GM23338 (cell line): Measurements from ENCODE around the gene GRID2. TPM values are rescaled to one million over a fixed set of nuclear protein-coding genes. Genes with fewer than 3 reads are reported as not detected.
A peak's percentile ranks its signal among the peaks of the same experiment; 100 is the strongest.

Source experiments
- ATAC-seq: fragments of 200-7000 bp; cut with Tn5 transposase; 3 replicates; pipeline ENCODE4 v1.9.1; 2020
- DNase-seq: peaks from one replicate; pipeline ENCODE4 v3.0.0-alpha.2; 2015; ENCODE audit warnings: low spot score
- H2AFZ ChIP-seq: fragments of 200-600 bp; sonication (generic); 2 replicates; pipeline ENCODE4 v1.8.0; 2016; ENCODE audit warnings: antibody characterized with exemption, mild to moderate bottlenecking, moderate library complexity
- H3F3A ChIP-seq: fragments of 200-600 bp; sonication (generic); replicated peaks from 2 replicates; pipeline ENCODE4 v1.8.0; 2017; ENCODE audit warnings: antibody characterized with exemption, mixed run types, low read depth
- H3K27ac ChIP-seq: fragments of 200-600 bp; sonication (generic); 2 replicates; pipeline ENCODE4 v1.6.1; 2016; ENCODE audit warnings: low read depth
- H3K27me3 ChIP-seq: fragments of 200-600 bp; sonication (generic); 2 replicates; pipeline ENCODE4 v1.8.0; 2016; ENCODE audit warnings: mild to moderate bottlenecking, mixed run types, moderate library complexity; ENCODE audit not compliant: insufficient read depth
- H3K36me3 ChIP-seq: fragments of 200-600 bp; sonication (generic); 2 replicates; pipeline ENCODE4 v1.8.0; 2016; ENCODE audit warnings: mild to moderate bottlenecking; ENCODE audit not compliant: insufficient read depth
- H3K4me1 ChIP-seq: fragments of 200-600 bp; sonication (generic); 2 replicates; pipeline ENCODE4 v1.8.0; 2016; ENCODE audit warnings: mild to moderate bottlenecking, moderate library complexity; ENCODE audit not compliant: insufficient read depth
- H3K4me2 ChIP-seq: fragments of 200-600 bp; sonication (generic); 2 replicates; pipeline ENCODE4 v1.7.1; 2017; ENCODE audit warnings: mixed run types
- H3K4me3 ChIP-seq: fragments of 200-600 bp; sonication (generic); 2 replicates; pipeline ENCODE4 v1.6.1; 2016; ENCODE audit warnings: mixed run types
- H3K79me2 ChIP-seq: fragments of 200-600 bp; sonication (generic); replicated peaks from 2 replicates; pipeline ENCODE4 v1.8.0; 2017; ENCODE audit warnings: mild to moderate bottlenecking; ENCODE audit not compliant: insufficient read depth
- H3K9me2 ChIP-seq: fragments of 200-600 bp; sonication (generic); 2 replicates; pipeline ENCODE4 v1.8.0; 2017; ENCODE audit not compliant: insufficient read depth
- H4K20me1 ChIP-seq: fragments of 200-600 bp; sonication (generic); replicated peaks from 2 replicates; pipeline ENCODE4 v1.8.0; 2017; ENCODE audit warnings: mild to moderate bottlenecking; ENCODE audit not compliant: insufficient read depth
- H3K27ac Mint-ChIP-seq: 2 replicates; pipeline ENCODE4 v1.8.0; 2020; ENCODE audit warnings: inconsistent platforms, mild to moderate bottlenecking, moderate library complexity, mixed read lengths
- H3K27me3 Mint-ChIP-seq: 3 replicates; pipeline ENCODE4 v1.8.0; 2022; ENCODE audit warnings: low read depth, mild to moderate bottlenecking, moderate library complexity, mixed read lengths, inconsistent platforms; ENCODE audit not compliant: insufficient read depth, poor library complexity
- H3K36me3 Mint-ChIP-seq: 3 replicates; pipeline ENCODE4 v1.8.0; 2021; ENCODE audit warnings: low read depth, mild to moderate bottlenecking, inconsistent platforms, moderate library complexity, mixed read lengths
- H3K4me1 Mint-ChIP-seq: 3 replicates; pipeline ENCODE4 v1.8.0; 2020; ENCODE audit warnings: mild to moderate bottlenecking, inconsistent platforms, mixed read lengths
- H3K4me3 Mint-ChIP-seq: 3 replicates; pipeline ENCODE4 v1.8.0; 2021; ENCODE audit warnings: moderate library complexity, mild to moderate bottlenecking, inconsistent platforms, mixed read lengths
- H3K9me3 Mint-ChIP-seq: 3 replicates; pipeline ENCODE4 v1.8.0; 2020; ENCODE audit warnings: moderate library complexity, mild to moderate bottlenecking, inconsistent platforms, mixed read lengths
- CREB1 ChIP-seq: fragments of 250-450 bp; sonication (Bioruptor Pico); IDR thresholded peaks from 2 replicates; pipeline ENCODE4 v1.5.0; 2020; ENCODE audit warnings: low read depth, mild to moderate bottlenecking, moderate library complexity
- CTCF ChIP-seq, 2 experiments: fragments of 200-600 bp in 1 of 2; sonication (generic) in 1 of 2; conservative IDR thresholded peaks; 2 replicates each; pipeline versions ENCODE4 v1.5.1 to v1.6.1; 2016 to 2017; ENCODE audit warnings: antibody characterized with exemption in 2 of 2, low read depth in 2 of 2, mild to moderate bottlenecking in 2 of 2, moderate library complexity in 1 of 2
- EZH2phosphoT487 ChIP-seq: fragments of 200-600 bp; sonication (generic); IDR thresholded peaks from one replicate; pipeline ENCODE4 v1.8.1; 2018; ENCODE audit warnings: antibody characterized with exemption; ENCODE audit not compliant: unreplicated experiment
- JUNB ChIP-seq: IDR thresholded peaks from one replicate; pipeline ENCODE4 v1.6.1; 2016; ENCODE audit warnings: antibody characterized with exemption; ENCODE audit not compliant: unreplicated experiment
- NANOG ChIP-seq: IDR thresholded peaks from 2 replicates; pipeline ENCODE4 v1.6.1; 2016; ENCODE audit warnings: antibody characterized with exemption, borderline replicate concordance
- POLR2AphosphoS5 ChIP-seq: IDR thresholded peaks from 2 replicates; pipeline ENCODE4 v1.6.1; 2016; ENCODE audit warnings: antibody characterized with exemption, low read depth
- REST ChIP-seq: IDR thresholded peaks from one replicate; pipeline ENCODE4 v1.6.1; 2018; ENCODE audit warnings: antibody characterized with exemption; ENCODE audit not compliant: unreplicated experiment
- STAT1 ChIP-seq: IDR thresholded peaks from one replicate; pipeline ENCODE4 v1.6.1; 2016; ENCODE audit warnings: antibody characterized with exemption; ENCODE audit not compliant: unreplicated experiment
- ZNF114 ChIP-seq: fragments of 250-450 bp; sonication (Bioruptor Pico); IDR thresholded peaks from 2 replicates; pipeline ENCODE4 v1.5.0; 2020; ENCODE audit warnings: mild to moderate bottlenecking, moderate library complexity
- ZNF331 ChIP-seq: fragments of 250-450 bp; sonication (Bioruptor Pico); IDR thresholded peaks from 2 replicates; pipeline ENCODE4 v1.5.0; 2020; ENCODE audit warnings: low read depth, mild to moderate bottlenecking, moderate library complexity
- polyA plus RNA-seq: library from polyadenylated mRNA; unstranded; fragments of >200 nt; fragmentation: Nextera tagmentation; extraction: Ambion mirVana; gene quantifications from 2 replicates; pipeline ENCODE4 v1.2.1, GENCODE V29; 2016
- total RNA-seq: library from RNA; depleted of rRNA; stranded (reverse); fragments of >200 nt; shearing (Covaris generic); gene quantifications from 2 replicates; pipeline ENCODE4 v1.2.3, GENCODE V29; 2014
- TF ChIP-seq, protein P1 (sequence below): IDR thresholded peaks from 2 replicates; pipeline ENCODE4 v1.6.1; 2016; ENCODE audit warnings: antibody characterized with exemption

The GRID2 gene
- total and polyA plus RNA-seq, 2 experiments from 2014 or later: 19.9 to 65.4 TPM

DNA sequence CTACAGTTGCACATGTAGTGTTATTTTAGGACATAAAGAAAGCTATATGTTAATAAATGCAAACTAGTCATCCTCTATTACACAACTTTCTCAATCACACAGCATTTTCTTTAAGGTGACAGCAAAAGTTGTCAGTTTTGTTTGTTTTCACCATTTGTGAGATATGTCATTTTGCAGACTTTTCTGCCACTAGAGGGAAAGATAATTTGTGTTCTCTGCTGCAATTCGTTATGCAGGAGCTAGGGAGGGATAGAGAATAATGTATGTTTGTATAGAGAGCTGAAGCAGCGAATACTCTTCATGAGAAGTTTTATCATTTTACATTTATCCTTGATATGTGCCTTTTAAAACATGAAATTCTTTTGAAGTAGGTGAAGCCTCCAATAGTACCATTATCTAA lies 854.2 kb downstream of the GRID2 start:
- no peak overlapping the region for H3K4me3 ChIP-seq
- no peaks in the 10 kb centered on the region for H3K27me3 Mint-ChIP-seq
- no peaks in the 10 kb centered on the region for H3F3A ChIP-seq
- no peaks in the 10 kb centered on the region for H3K9me2 ChIP-seq
- no peak overlapping the region for H3K27ac ChIP-seq
- H3K36me3 Mint-ChIP-seq: no peaks in the 10 kb centered on the region
- DNase-seq: peak; percentile 53
- H3K4me1 ChIP-seq: peaks cover 19% of the 10 kb centered on the region; the same call in 1 of the 2 replicates
- H4K20me1 ChIP-seq: no peaks in the 10 kb centered on the region
- H2AFZ ChIP-seq: no peak overlapping the region
- peaks cover 44% of the 10 kb centered on the region; the same call in 2 of the 3 replicates for H3K4me1 Mint-ChIP-seq
- no peak overlapping the region for H3K4me3 Mint-ChIP-seq
- TF ChIP-seq JUNB (no peak), CTCF (conservative IDR thresholded peaks at IDR 0.05; ENCODE audit: low read depth in 2 of 2) (peak; percentile 49 to 75; a peak in 3 of 4 replicates), ZNF114 (CRISPR knock-in tag) (no peak), STAT1 (no peak), NANOG (no peak)
- H3K27me3 ChIP-seq: no peaks in the 10 kb centered on the region
- no peaks in the 10 kb centered on the region for H3K79me2 ChIP-seq
- H3K9me3 Mint-ChIP-seq: no peaks in the 10 kb centered on the region
- H3K36me3 ChIP-seq: no peaks in the 10 kb centered on the region
- H3K27ac Mint-ChIP-seq: no peak overlapping the region
- peak; percentile 33; the same call in 1 of the 3 replicates for ATAC-seq
- peak overlapping the region; percentile 5 for H3K4me2 ChIP-seq

DNA sequence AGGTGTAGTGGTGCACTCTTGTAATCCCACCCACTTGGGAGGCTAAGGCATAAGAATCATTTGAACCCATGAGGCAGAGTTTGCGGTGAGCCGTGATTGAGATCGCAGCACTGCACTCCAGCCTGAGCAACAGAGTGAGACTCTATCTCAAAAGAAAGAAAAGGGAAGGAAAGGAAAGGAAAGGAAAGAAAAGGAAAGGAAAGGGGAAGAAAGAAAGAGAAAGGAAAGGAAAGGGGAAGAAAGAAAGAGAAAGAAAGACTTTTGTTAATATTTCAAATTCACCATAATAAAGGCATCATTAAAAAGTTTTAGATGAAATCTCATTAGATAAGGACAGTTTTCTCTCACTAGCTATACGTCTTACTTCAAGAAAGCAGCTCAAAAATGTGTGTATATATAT lies 864.3 kb downstream of the GRID2 start:
- DNase-seq: no peak
- H3K36me3 ChIP-seq: no peaks in the 10 kb centered on the region
- no peaks in the 10 kb centered on the region for H3K9me2 ChIP-seq
- no peak overlapping the region; the same call in 1 of the 2 replicates for H3K27ac Mint-ChIP-seq
- H3K4me1 Mint-ChIP-seq: peaks cover 3% of the 10 kb centered on the region; the same call in 2 of the 3 replicates
- no peaks in the 10 kb centered on the region for H3K36me3 Mint-ChIP-seq
- H4K20me1 ChIP-seq: 0 out of 2 replicates have a peak, but pooled peaks cover 2% of the 10 kb centered on the region
- H3K27me3 Mint-ChIP-seq: peaks cover 5% of the 10 kb centered on the region
- H3K4me3 ChIP-seq: no peak overlapping the region
- no peaks in the 10 kb centered on the region for H3K27me3 ChIP-seq
- no peak for ATAC-seq
- no peaks in the 10 kb centered on the region for H3K79me2 ChIP-seq
- no peak overlapping the region for H3K4me2 ChIP-seq
- H3K4me3 Mint-ChIP-seq: no peak overlapping the region
- no peaks in the 10 kb centered on the region for H3K4me1 ChIP-seq
- no peak overlapping the region for H3K27ac ChIP-seq
- H3F3A ChIP-seq: no peaks in the 10 kb centered on the region
- no peak overlapping the region for H2AFZ ChIP-seq
- no peaks in the 10 kb centered on the region for H3K9me3 Mint-ChIP-seq
- TF ChIP-seq POLR2AphosphoS5: no peak
- TF ChIP-seq JUNB: no peak
- no peak for TF ChIP-seq REST
- no peak for TF ChIP-seq ZNF331
- TF ChIP-seq, protein P1, sequence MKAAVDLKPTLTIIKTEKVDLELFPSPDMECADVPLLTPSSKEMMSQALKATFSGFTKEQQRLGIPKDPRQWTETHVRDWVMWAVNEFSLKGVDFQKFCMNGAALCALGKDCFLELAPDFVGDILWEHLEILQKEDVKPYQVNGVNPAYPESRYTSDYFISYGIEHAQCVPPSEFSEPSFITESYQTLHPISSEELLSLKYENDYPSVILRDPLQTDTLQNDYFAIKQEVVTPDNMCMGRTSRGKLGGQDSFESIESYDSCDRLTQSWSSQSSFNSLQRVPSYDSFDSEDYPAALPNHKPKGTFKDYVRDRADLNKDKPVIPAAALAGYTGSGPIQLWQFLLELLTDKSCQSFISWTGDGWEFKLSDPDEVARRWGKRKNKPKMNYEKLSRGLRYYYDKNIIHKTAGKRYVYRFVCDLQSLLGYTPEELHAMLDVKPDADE: no peak
- no peak for TF ChIP-seq CREB1 (CRISPR knock-in tag)
- no peak for TF ChIP-seq CTCF (conservative IDR thresholded peaks at IDR 0.05; ENCODE audit: low read depth in 2 of 2)
- TF ChIP-seq EZH2phosphoT487: no peak
- TF ChIP-seq STAT1: no peak
- no peak for TF ChIP-seq ZNF114 (CRISPR knock-in tag)
